ENCODE measurements around the gene ATAT1. TPM values are rescaled to one million over a fixed set of nuclear protein-coding genes. Genes with fewer than 3 reads are reported as not detected.
A peak's percentile ranks its signal among the peaks of the same experiment; 100 is the strongest.

ATAT1 gene
- total and polyA plus RNA-seq, 9 of the 15 experiments (the other 6 are each of a cell fraction or from before 2014, with no cell fraction given), result 0.65 to 5.8 (median 1.6) TPM

DNA sequence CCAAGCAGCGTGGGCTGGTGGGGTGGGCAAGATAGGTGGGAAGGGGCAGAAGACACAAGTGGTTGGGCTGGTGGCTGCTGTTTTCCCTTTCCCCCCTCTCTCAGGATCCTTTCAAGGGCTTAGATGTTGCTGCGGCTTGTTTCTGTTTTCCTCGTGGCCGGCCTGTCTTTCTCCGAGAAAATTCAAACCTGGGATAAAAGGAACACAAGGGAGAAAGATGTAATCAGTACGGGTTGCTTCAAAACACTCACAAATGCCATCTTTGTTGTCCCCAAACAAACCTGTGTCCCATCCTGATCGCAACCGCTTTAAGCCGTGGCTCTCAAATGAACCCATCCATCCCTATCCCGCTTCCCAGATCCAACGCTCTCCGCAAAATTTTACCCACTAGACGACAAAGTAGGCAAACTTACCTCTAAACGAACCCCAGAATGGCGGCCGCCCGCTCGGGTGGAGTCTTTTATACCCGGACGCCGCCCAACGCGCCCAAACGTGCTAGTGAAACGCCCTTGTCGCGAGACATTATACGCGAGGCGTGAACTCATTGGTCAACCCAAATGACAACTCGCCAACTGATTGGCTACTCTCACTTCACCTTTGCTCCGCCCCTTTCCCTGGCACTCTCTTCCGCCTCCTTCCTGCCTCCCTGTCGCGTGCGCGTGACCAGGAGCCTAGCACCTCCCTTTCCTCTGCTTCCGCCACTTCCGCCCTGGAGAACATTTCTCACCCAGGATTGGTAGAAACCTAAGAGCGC is 9.7 kb upstream of the ATAT1 start, which contains the start of gene PPP1R10 (continued):
- peak; percentile 85 for TF ChIP-seq ZNF3 (CRISPR knock-in tag; IDR thresholded peaks at IDR 0.05)
- TF ChIP-seq SRF (CRISPR knock-in tag; IDR thresholded peaks at IDR 0.05), result peak; percentile 71 to 92; a peak in 3 of 4 replicates
- TF ChIP-seq E2F8 (IDR thresholded peaks at IDR 0.05; ENCODE audit: low read depth, partially characterized antibody), result peak; percentile 95
- TF ChIP-seq GABPB1 (CRISPR knock-in tag; IDR thresholded peaks at IDR 0.05), result peak; percentile 92
- TF ChIP-seq ATF6 (CRISPR knock-in tag; IDR thresholded peaks at IDR 0.05), result no peak
- TF ChIP-seq MCM3 (IDR thresholded peaks at IDR 0.05), result no peak
- TF ChIP-seq CCNT2 (IDR thresholded peaks at IDR 0.05; ENCODE audit: borderline replicate concordance, extremely low read depth, insufficient read length, low read depth, low read length), result peak; percentile 71
- TF ChIP-seq RBM39 (optimal IDR thresholded peaks at IDR 0.05; ENCODE audit: low read depth, low read length), result peak; percentile 90
- TF ChIP-seq ARID1B (IDR thresholded peaks at IDR 0.05), result peak; percentile 52; the same call in 1 of the 2 replicates
- peak in 1 of 2 experiments; percentile 77; a peak in 2 of 4 replicates for TF ChIP-seq CSDE1 (IDR thresholded peaks at IDR 0.05)
- TF ChIP-seq PCBP2 (IDR thresholded peaks at IDR 0.05; ENCODE audit: low read depth, low read length, poor library complexity, severe bottlenecking), result peak; percentile 54
- TF ChIP-seq POLR3G (IDR thresholded peaks at IDR 0.05; ENCODE audit: extremely low read depth, insufficient read length, insufficient replicate concordance), result no peak
- TF ChIP-seq, protein P1, sequence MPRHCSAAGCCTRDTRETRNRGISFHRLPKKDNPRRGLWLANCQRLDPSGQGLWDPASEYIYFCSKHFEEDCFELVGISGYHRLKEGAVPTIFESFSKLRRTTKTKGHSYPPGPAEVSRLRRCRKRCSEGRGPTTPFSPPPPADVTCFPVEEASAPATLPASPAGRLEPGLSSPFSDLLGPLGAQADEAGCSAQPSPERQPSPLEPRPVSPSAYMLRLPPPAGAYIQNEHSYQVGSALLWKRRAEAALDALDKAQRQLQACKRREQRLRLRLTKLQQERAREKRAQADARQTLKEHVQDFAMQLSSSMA (CRISPR knock-in tag; IDR thresholded peaks at IDR 0.05), result peak; percentile 94
- peak; percentile 97 for TF ChIP-seq CREB1 (IDR thresholded peaks at IDR 0.05)
- TF ChIP-seq CREB1 (CRISPR knock-in tag; IDR thresholded peaks at IDR 0.05), result peak; percentile 97
- TF ChIP-seq, protein P2, sequence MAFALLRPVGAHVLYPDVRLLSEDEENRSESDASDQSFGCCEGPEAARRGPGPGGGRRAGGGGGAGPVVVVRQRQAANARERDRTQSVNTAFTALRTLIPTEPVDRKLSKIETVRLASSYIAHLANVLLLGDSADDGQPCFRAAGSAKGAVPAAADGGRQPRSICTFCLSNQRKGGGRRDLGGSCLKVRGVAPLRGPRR (CRISPR knock-in tag; IDR thresholded peaks at IDR 0.05), result peak; percentile 78; the same call in 1 of the 2 replicates
- TF ChIP-seq GTF2A2 (tag; IDR thresholded peaks at IDR 0.05), result peak; percentile 98
- TF ChIP-seq HBP1 (CRISPR knock-in tag; IDR thresholded peaks at IDR 0.05), result peak; percentile 99
- TF ChIP-seq HCFC1 (IDR thresholded peaks at IDR 0.05; ENCODE audit: low read depth, low read length), result peak; percentile 67; the same call in 1 of the 2 replicates
- peak; percentile 69 for TF ChIP-seq HDAC2 (IDR thresholded peaks at IDR 0.05)
- TF ChIP-seq RBFOX2 (IDR thresholded peaks at IDR 0.05; ENCODE audit: low read depth, low read length), result peak; percentile 99

Data from K562 (cell line).